Motor neuron (in vitro differentiated cells): ENCODE results near the gene ATXN1. TPM values are rescaled to one million over a fixed set of nuclear protein-coding genes. Genes with fewer than 3 reads are reported as not detected.
"Not testable (repeated sequence)": the region's sequence is repeated elsewhere in the genome, so short reads cannot be mapped to it uniquely, and the experiment has no call there.

ENCODE experiments used
- ATAC-seq, 8 experiments: fragments of 200-7000 bp; cut with Tn5 transposase; replicated peaks in 6 of 8; 2 replicates each; pipeline ENCODE4 v1.8.0; 2021; ENCODE audit warnings: mild to moderate bottlenecking in 8 of 8, moderate library complexity in 8 of 8
- H3K27ac ChIP-seq, 2 donors: fragments of 250-450 bp; sonication (Bioruptor Pico); 2 replicates each; pipeline ENCODE4 v1.9.0; 2021; ENCODE audit warnings: antibody characterized with exemption in 2 of 2, mild to moderate bottlenecking in 2 of 2, moderate library complexity in 1 of 2
- H3K4me1 ChIP-seq, 2 donors: fragments of 250-450 bp; sonication (Bioruptor Pico); replicated peaks in 1 of 2; 2 replicates each; pipeline ENCODE4 v1.6.1; 2021; ENCODE audit warnings: antibody characterized with exemption in 2 of 2, mild to moderate bottlenecking in 2 of 2, moderate library complexity in 1 of 2
- H3K4me3 ChIP-seq, 5 donors: fragments of 250-450 bp; sonication (Bioruptor Pico); 2 replicates each; pipeline ENCODE4 v1.9.0; 2021; ENCODE audit warnings: antibody characterized with exemption in 5 of 5, mild to moderate bottlenecking in 5 of 5, moderate library complexity in 4 of 5
- WGBS, 10 experiments: fragments of 450-650 bp; shearing (Covaris generic); methylation state at CpG; one replicate each; pipeline ENCODE4 v1.0.0; 2022; 5-methylcytosine and 5-hydroxymethylcytosine counted together
- in situ Hi-C, 9 experiments: fragments of 400-800 bp; cut with MboI; loops; one replicate each; pipeline ENCODE4 v1.15.0; 2021; ENCODE audit warnings: low sequenced_read_pairs in 9 of 9, low pct_unique_long_range_greater_than_20kb in 2 of 9; ENCODE audit not compliant: unreplicated experiment in 9 of 9
- total RNA-seq, 8 experiments: library from RNA; unstranded; fragments of 300-600 nt; gene quantifications; 2 replicates each; pipeline versions ENCODE4 v1.2.3 to v1.2.4, GENCODE V29; 2022

The ATXN1 gene
- total RNA-seq, 8 experiments from 2014 or later = 8.9 to 64.9 (median 18.3) TPM

- Histone ChIP-seq H3K4me1 (peaks cover 6 to 18% of the 10 kb centered on the region in 2 donors), H3K4me3 (no peak overlapping the region), H3K27ac (no peak overlapping the region)
- ATAC-seq = peak in 4 of 8 experiments; percentile 9 to 23 (median 18)
- WGBS, 10 experiments = 0 to 92% (median 47%) methylated on average over 1 to 2 of the region's 2 CpGs; no CpG with 5 or more reads in 2 of the 10 experiments
- in situ Hi-C loops = no loop called here
Measured at GRCh38 chr6:16420337-16420714, 340.9 kb downstream of the ATXN1 start.

DNA sequence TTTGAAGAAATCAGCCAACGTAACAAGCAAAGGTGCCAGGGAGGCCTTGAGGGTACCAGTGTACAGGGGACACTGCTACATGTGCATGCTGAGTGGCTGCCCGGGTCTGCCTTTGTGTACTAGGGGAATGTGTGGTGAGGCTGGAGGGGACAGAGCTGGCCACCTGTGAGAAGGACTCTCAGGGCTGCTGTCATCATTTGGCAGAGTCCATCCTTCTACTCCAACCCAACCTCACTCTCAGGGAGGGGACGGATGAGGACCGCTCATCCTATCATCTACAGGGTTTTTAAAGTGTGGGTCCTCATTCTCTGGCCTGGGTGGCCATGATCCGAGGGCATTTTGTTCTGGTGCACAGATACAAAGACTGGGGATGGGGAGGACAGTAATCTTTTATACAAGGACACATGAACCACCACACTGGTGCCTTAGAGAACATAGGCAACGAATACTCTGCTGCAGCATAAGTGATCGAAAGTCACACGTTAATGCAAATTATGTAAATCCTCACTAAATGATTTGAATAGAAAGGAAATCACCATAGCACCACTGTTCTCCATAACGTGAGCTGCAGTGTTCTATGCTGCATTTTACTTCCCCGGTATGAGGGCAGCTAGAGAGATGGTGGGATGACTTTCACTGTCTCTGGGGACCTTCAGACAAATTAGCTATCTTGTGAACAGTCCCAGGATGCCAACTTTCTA lies 341.5 kb downstream of the ATXN1 start:
- 9 to 95% (median 79%) methylated on average over 2 to 9 of the region's 10 CpGs; no CpG with 5 or more reads in 1 of the 10 experiments for WGBS, 10 experiments

GRCh38 chr6:16418151-16418550 lies 343.1 kb downstream of the ATXN1 start:
- Histone ChIP-seq H3K27ac (no peak overlapping the region), H3K4me3 (no peak overlapping the region), H3K4me1 (peaks cover 10 to 28% of the 10 kb centered on the region in 2 donors)
- WGBS, 10 experiments = 0 to 100% (median 82%) methylated on average over 2 of the region's 2 CpGs; no CpG with 5 or more reads in 3 of the 10 experiments
- in situ Hi-C loops = no loop called here
- ATAC-seq = no peak

More for the DNA sequence above, 341.5 kb downstream of the ATXN1 start:
- H3K4me3 ChIP-seq = no peak overlapping the region
- H3K27ac ChIP-seq = no peak overlapping the region
- peak in 5 of 8 experiments; percentile 16 to 62 (median 32) for ATAC-seq
- in situ Hi-C loops = no loop called here
- H3K4me1 ChIP-seq = peaks cover 6 to 18% of the 10 kb centered on the region in 2 donors

GRCh38 chr6:16415677-16416076 lies 345.6 kb downstream of the ATXN1 start:
- no peak for ATAC-seq
- in situ Hi-C loops = no loop called here
- no peak overlapping the region for H3K27ac ChIP-seq
- peaks cover 4 to 18% of the 10 kb centered on the region in 2 donors for H3K4me1 ChIP-seq
- 63 to 86% (median 78%) methylated on average over 1 to 5 of the region's 6 CpGs; no CpG with 5 or more reads in 1 of the 10 experiments for WGBS, 10 experiments
- H3K4me3 ChIP-seq = no peak overlapping the region

GRCh38 chr6:16414205-16414604 lies 347.1 kb downstream of the ATXN1 start:
- ATAC-seq = peak in 3 of 8 experiments; percentile 26 to 33 (median 29)
- Histone ChIP-seq H3K4me3 (no peak overlapping the region), H3K27ac (no peak overlapping the region), H3K4me1 (peaks cover 4 to 10% of the 10 kb centered on the region in 2 donors)
- in situ Hi-C loops = no loop called here
- 24 to 100% (median 80%) methylated on average over 1 to 5 of the region's 5 CpGs; no CpG with 5 or more reads in 1 of the 10 experiments for WGBS, 10 experiments

DNA sequence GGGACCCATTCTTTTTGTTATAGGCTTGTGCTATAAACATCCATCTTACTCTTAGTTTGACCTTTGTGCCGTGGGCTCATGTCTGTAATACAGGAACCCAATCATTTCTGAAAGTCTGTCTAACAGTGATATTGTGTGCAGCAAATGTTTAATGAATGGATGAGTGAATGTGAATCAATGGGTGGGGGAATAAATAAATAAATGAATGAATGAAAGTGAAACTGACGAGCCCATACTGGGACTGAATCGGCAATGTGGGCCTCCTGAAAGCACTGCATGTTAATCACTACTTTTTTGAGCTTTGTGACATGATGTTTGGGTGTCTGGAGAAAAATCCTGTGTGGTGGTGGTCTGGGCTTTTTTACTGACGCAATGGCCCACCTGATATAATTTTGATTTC lies 347.9 kb downstream of the ATXN1 start:
- WGBS, 10 experiments = 5 to 81% (median 71%) methylated on average over 1 to 4 of the region's 4 CpGs; no CpG with 5 or more reads in 2 of the 10 experiments

GRCh38 chr6:16412982-16413381 lies 348.3 kb downstream of the ATXN1 start:
- Histone ChIP-seq H3K4me3 (no peak overlapping the region), H3K4me1 (peaks cover 4 to 10% of the 10 kb centered on the region in 2 donors), H3K27ac (no peak overlapping the region)
- peak in 3 of 8 experiments; percentile 21 to 71 (median 62) for ATAC-seq
- 5 to 100% (median 88%) methylated on average over 1 to 3 of the region's 3 CpGs for WGBS, 10 experiments
- in situ Hi-C loops = no loop called here

More for the DNA sequence above, 347.9 kb downstream of the ATXN1 start:
- Histone ChIP-seq H3K4me3 (no peak overlapping the region), H3K4me1 (peaks cover 4 to 10% of the 10 kb centered on the region in 2 donors), H3K27ac (no peak overlapping the region)
- in situ Hi-C loops = no loop called here
- ATAC-seq = peak in 3 of 8 experiments; percentile 17 to 55 (median 45)

DNA sequence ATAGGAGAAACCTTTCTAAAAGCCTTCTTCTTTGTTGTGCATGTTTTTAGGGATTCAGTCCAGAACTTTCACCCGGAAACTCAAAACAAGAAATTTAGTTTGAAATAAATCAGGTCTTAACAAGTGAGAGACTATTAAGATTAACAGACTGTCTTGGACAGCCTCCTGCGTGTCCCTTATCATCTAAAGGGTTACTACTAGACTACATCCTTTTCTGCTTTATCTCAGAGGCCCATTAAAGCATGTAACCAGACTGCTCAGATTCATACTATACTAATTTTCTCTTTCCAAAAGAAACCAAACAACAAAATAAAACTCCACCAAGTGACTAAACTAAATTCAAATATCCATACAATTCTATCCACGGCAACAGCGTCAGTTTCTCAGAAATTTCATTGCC lies 349.1 kb downstream of the ATXN1 start:
- WGBS, 10 experiments = 75 to 100% (median 95%) methylated on average over 2 to 4 of the region's 4 CpGs
- in situ Hi-C loops = no loop called here
- H3K27ac ChIP-seq = no peak overlapping the region
- H3K4me3 ChIP-seq = no peak overlapping the region
- no peak for ATAC-seq
- H3K4me1 ChIP-seq = peaks cover 4 to 10% of the 10 kb centered on the region in 2 donors

DNA sequence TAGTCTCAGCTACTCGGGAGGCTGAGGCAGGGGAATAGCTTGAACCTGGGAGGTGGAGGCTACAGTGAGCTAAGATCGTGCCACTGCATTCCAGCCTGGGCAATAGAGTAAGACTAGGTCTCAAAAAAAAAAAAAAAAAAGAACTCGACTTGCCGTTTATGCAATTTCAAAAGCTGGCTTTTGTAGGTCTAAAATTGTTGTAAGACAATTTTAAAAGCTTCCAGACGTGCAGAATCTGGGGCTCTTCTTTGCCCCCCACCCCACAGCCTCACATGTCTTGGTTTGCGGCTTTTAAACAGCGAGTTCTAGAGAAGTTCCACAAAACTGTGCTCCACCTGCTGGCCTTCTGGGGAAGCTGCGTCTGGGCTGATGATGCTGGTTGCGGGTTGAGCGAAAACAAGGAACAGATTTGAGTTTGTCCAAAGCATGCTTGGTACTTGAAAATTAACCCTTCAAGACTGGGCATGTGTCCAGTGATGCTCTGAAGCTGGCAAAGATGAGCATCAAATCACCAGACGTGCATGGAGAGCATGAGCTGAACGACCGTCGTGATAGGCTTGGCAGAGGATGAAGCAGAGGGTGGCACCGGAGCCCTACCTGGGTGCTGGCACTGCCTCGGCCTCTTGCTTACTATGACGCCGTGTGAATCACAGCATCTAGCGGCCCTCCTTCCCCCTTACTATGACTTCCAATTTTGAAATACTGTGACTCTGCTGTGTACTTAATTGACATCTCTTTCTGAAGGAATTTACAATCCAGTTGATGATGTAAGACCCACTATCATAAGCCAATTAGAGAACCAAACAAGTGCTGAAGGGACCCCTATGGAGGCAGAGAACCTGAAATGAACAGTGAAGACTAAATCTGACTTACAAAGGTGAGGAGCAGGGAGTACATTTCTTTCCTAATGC lies 351.5 kb downstream of the ATXN1 start:
- peak in 4 of 8 experiments; percentile 20 to 77 (median 76) for ATAC-seq
- Histone ChIP-seq H3K4me1 (peaks cover 6 to 17% of the 10 kb centered on the region in 2 donors), H3K27ac (no peak overlapping the region), H3K4me3 (no peak overlapping the region)
- 4 to 76% (median 57%) methylated on average over 2 to 11 of the region's 19 CpGs; no CpG with 5 or more reads in 3 of the 10 experiments for WGBS, 10 experiments
- in situ Hi-C loops = no loop called here

DNA sequence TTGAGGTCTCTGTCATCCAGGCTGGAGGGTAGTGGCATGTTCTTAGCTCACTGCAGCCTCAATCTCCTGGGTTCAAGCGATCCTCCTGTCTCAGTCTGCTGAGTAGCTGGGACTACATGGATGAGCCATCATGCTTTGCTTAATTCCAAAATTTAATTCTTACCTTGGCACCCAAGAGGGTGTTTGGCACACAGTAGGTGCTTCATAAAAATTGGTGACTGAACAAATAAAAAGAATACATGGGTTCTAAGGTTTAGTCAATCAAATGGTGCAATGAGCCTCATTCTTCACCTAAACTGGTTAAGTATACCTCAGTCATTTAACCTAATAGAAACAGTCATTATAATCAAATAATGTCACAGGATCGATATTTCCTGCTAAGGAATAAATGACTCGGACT lies 352.5 kb downstream of the ATXN1 start:
- in situ Hi-C loops = no loop called here
- WGBS, 10 experiments = 67 to 100% (median 92%) methylated on average over 1 to 3 of the region's 3 CpGs; no CpG with 5 or more reads in 1 of the 10 experiments
- Histone ChIP-seq H3K27ac (no peak overlapping the region), H3K4me1 (peaks cover 6 to 12% of the 10 kb centered on the region in 2 donors), H3K4me3 (no peak overlapping the region)
- no peak for ATAC-seq

DNA sequence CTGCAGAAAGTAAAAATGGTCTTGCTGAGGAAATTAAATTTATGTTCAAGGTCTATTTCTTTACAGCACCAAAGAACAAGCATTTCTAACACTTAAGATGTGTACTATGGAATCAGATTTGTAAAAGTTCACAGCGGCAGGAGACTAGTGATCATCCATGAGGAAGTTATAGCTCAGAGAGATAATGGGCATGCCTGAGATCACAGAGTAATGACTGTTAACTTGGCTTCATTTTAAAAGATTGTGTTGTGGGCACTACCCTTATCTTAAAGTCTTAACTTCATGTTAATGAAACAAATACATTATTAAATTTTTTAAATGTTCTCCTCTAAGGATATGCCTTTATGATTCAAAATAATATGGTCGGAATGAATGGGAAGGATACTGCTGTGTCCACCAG lies 354.3 kb downstream of the ATXN1 start:
- H3K4me1 ChIP-seq = peaks cover 7 to 8% of the 10 kb centered on the region in 2 donors
- ATAC-seq = no peak
- no peak overlapping the region for H3K4me3 ChIP-seq
- H3K27ac ChIP-seq = no peak overlapping the region
- WGBS, 10 experiments = 79 to 100% (median 98%) methylated on average over 1 to 2 of the region's 2 CpGs; no CpG with 5 or more reads in 2 of the 10 experiments
- in situ Hi-C loops = no loop called here

DNA sequence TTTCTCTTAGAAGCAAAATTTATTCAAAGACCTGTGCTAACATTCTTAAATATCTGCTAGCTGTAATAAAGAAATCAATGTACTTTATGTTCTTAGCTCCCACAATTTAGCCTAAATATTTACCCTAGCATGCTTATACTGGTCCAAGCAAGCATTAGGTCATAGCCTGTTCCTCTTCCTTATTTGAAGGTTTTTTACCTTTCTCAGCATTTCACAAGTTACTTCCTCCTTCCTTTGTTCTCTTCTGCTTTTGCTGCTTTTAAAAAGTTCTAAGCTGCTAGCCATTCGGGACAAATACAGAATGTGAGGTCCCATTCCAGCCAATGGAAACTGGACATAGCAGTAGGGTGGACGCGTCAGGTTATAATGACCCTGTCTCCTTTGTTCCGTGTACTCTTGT lies 354.7 kb downstream of the ATXN1 start:
- H3K4me1 ChIP-seq, in situ Hi-C loops, ATAC-seq, H3K4me3 ChIP-seq, H3K27ac ChIP-seq: not testable (repeated sequence)
- 40 to 100% (median 85%) methylated on average over 1 to 4 of the region's 4 CpGs; no CpG with 5 or more reads in 2 of the 10 experiments for whole genome bisulfite sequencing, 10 experiments

DNA sequence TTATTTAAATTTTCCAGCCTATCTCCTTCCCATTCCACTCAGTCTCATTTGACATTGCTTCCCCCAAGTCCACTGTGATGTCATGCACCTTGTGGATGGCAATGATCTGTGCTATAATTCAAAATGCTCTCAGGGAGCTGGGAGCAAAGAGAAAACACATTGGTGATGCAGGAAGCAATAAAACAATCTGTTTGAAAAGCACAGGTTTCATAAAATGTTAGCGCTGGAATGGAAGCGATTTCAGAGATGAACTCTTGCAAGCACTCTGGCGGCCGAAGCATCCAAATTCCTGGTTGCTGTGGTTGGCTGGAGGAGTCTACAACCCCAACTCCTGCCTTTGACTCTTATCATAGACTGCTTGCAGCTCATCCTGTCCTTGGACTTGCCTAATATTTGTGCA lies 355.9 kb downstream of the ATXN1 start:
- in situ Hi-C loops = no loop called here
- peaks cover 7 to 8% of the 10 kb centered on the region in 2 donors for H3K4me1 ChIP-seq
- H3K4me3 ChIP-seq = no peak overlapping the region
- 60 to 100% (median 93%) methylated on average over 1 to 4 of the region's 4 CpGs; no CpG with 5 or more reads in 1 of the 10 experiments for WGBS, 10 experiments
- H3K27ac ChIP-seq = no peak overlapping the region
- peak in 5 of 8 experiments; percentile 56 to 88 (median 66) for ATAC-seq
